ENCODE measurements around the gene PRSS8.
"Not testable (repeated sequence)": the region's sequence is repeated elsewhere in the genome, so short reads cannot be mapped to it uniquely, and the experiment has no call there.

DNA sequence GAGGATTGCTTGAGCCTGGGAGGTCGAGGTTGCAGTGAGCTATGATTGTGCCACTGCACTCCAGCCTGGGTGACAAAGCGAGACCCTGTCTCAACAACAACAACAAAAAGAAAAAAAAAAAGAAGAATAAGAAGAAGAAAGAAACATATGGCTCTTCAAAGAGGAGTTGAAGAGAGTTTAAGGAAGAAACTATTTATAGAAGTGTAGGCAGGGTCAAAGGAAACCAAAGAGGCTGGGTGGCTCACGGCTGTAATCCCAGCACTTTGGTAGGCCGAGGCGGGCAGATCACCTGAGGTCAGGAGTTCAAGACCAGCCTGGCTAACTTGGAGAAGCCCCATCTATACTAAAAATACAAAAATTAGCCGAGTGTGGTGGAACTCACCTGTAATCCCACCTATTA, 15.4 kb upstream of the PRSS8 start:
- TF ChIP-seq POLR2A (IDR thresholded peaks at IDR 0.05), result not testable (repeated sequence)
- TF ChIP-seq, protein P1, sequence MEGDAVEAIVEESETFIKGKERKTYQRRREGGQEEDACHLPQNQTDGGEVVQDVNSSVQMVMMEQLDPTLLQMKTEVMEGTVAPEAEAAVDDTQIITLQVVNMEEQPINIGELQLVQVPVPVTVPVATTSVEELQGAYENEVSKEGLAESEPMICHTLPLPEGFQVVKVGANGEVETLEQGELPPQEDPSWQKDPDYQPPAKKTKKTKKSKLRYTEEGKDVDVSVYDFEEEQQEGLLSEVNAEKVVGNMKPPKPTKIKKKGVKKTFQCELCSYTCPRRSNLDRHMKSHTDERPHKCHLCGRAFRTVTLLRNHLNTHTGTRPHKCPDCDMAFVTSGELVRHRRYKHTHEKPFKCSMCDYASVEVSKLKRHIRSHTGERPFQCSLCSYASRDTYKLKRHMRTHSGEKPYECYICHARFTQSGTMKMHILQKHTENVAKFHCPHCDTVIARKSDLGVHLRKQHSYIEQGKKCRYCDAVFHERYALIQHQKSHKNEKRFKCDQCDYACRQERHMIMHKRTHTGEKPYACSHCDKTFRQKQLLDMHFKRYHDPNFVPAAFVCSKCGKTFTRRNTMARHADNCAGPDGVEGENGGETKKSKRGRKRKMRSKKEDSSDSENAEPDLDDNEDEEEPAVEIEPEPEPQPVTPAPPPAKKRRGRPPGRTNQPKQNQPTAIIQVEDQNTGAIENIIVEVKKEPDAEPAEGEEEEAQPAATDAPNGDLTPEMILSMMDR (IDR thresholded peaks at IDR 0.05), result not testable (repeated sequence)

Data from thyroid gland (tissue), 4 donors.